CD14-positive monocyte (primary cell): ENCODE measurements around the gene CDC14A. TPM values are rescaled to one million over a fixed set of nuclear protein-coding genes. Genes with fewer than 3 reads are reported as not detected.
"Not testable (repeated sequence)": the region's sequence is repeated elsewhere in the genome, so short reads cannot be mapped to it uniquely, and the experiment has no call there.

Source experiments
- DNase-seq, 3 donors: peaks; one replicate each; pipeline ENCODE4 v3.0.0-alpha.2; 2011 to 2022
- H2AFZ ChIP-seq: 2 replicates; pipeline ENCODE4 v1.6.0; 2012; ENCODE audit warnings: mild to moderate bottlenecking, low read depth, low read length, inconsistent platforms; ENCODE audit not compliant: insufficient read depth, poor library complexity, severe bottlenecking
- H3K27ac ChIP-seq, 2 donors: 1 replicate in 1 of 2; 2 replicates in 1 of 2; pipeline ENCODE4 v1.5.1; 2012 to 2013; ENCODE audit warnings: low read length in 2 of 2, control low read depth in 1 of 2, inconsistent platforms in 1 of 2, low read depth in 1 of 2, mild to moderate bottlenecking in 1 of 2
- H3K27me3 ChIP-seq, 2 donors: one replicate each; pipeline versions ENCODE4 v1.6.0 to v1.6.1; 2011 to 2013; ENCODE audit warnings: low read length in 2 of 2; ENCODE audit not compliant: control insufficient read depth in 2 of 2, insufficient read depth in 2 of 2
- H3K36me3 ChIP-seq, 2 donors: replicated peaks in 1 of 2; 1 replicate in 1 of 2; 2 replicates in 1 of 2; pipeline versions ENCODE4 v1.5.1 to v1.6.1; 2012 to 2013; ENCODE audit warnings: low read length in 2 of 2, control low read depth in 1 of 2, inconsistent platforms in 1 of 2, mild to moderate bottlenecking in 1 of 2; ENCODE audit not compliant: insufficient read depth in 2 of 2, control insufficient read depth in 1 of 2
- H3K4me1 ChIP-seq, 2 donors: 1 replicate in 1 of 2; 2 replicates in 1 of 2; pipeline versions ENCODE4 v1.5.1 to v1.6.1; 2012 to 2013; ENCODE audit warnings: low read length in 2 of 2, control low read depth in 1 of 2, inconsistent platforms in 1 of 2, mild to moderate bottlenecking in 1 of 2, moderate library complexity in 1 of 2; ENCODE audit not compliant: insufficient read depth in 2 of 2, control insufficient read depth in 1 of 2
- H3K4me2 ChIP-seq: replicated peaks from 2 replicates; pipeline ENCODE3; 2012; ENCODE audit warnings: low read length, moderate library complexity, mild to moderate bottlenecking; ENCODE audit not compliant: poor library complexity, severe bottlenecking; ENCODE audit errors: extremely low read depth
- H3K4me3 ChIP-seq, 3 experiments: fragments of 200-600 bp in 1 of 3; sonication (generic) in 1 of 3; replicated peaks in 1 of 3; 1 replicate in 2 of 3; 2 replicates in 1 of 3; pipeline ENCODE4 v1.5.1; 2011 to 2013; ENCODE audit warnings: low read length in 3 of 3, mild to moderate bottlenecking in 3 of 3, control low read depth in 2 of 3, low read depth in 2 of 3, inconsistent platforms in 1 of 3, moderate library complexity in 1 of 3
- H3K79me2 ChIP-seq: 2 replicates; pipeline ENCODE4 v1.6.0; 2012; ENCODE audit warnings: mild to moderate bottlenecking, control low read depth, inconsistent platforms, low read length, moderate library complexity; ENCODE audit not compliant: insufficient read depth
- H3K9ac ChIP-seq: 2 replicates; pipeline ENCODE4 v1.6.0; 2017; ENCODE audit warnings: low read length, mild to moderate bottlenecking; ENCODE audit not compliant: insufficient read depth, poor library complexity, severe bottlenecking
- H3K9me3 ChIP-seq, 2 donors: replicated peaks in 1 of 2; 1 replicate in 1 of 2; 2 replicates in 1 of 2; pipeline versions ENCODE4 v1.5.1 to v1.6.1; 2012 to 2013; ENCODE audit warnings: low read length in 2 of 2, control low read depth in 1 of 2; ENCODE audit not compliant: control insufficient read depth in 1 of 2, insufficient read depth in 1 of 2
- H4K20me1 ChIP-seq: 2 replicates; pipeline ENCODE4 v1.6.0; 2012; ENCODE audit warnings: mild to moderate bottlenecking, low read length, control low read depth, moderate library complexity; ENCODE audit not compliant: insufficient read depth
- H3K27ac Mint-ChIP-seq, 7 donors: one replicate each; pipeline ENCODE4 v1.8.0; 2020; ENCODE audit warnings: mild to moderate bottlenecking in 7 of 7, mixed read lengths in 7 of 7, moderate library complexity in 6 of 7, inconsistent platforms in 2 of 7
- H3K27me3 Mint-ChIP-seq, 3 donors: one replicate each; pipeline ENCODE4 v1.8.0; 2021 to 2022; ENCODE audit warnings: low read depth in 3 of 3, mild to moderate bottlenecking in 3 of 3, mixed read lengths in 3 of 3, moderate library complexity in 3 of 3, inconsistent platforms in 1 of 3
- H3K36me3 Mint-ChIP-seq, 2 donors: one replicate each; pipeline ENCODE4 v1.8.0; 2020; ENCODE audit warnings: mixed read lengths in 2 of 2, inconsistent platforms in 1 of 2, mild to moderate bottlenecking in 1 of 2
- H3K4me1 Mint-ChIP-seq: one replicate; pipeline ENCODE4 v1.8.0; 2020; ENCODE audit warnings: mild to moderate bottlenecking, mixed read lengths
- H3K4me3 Mint-ChIP-seq, 2 donors: one replicate each; pipeline ENCODE4 v1.8.0; 2020; ENCODE audit warnings: mild to moderate bottlenecking in 2 of 2, mixed read lengths in 2 of 2, moderate library complexity in 1 of 2
- H3K9me3 Mint-ChIP-seq, 7 donors: one replicate each; pipeline ENCODE4 v1.8.0; 2020 to 2022; ENCODE audit warnings: mixed read lengths in 7 of 7, mild to moderate bottlenecking in 6 of 7, moderate library complexity in 6 of 7, inconsistent platforms in 2 of 7
- WGBS: methylation state at CpG from one replicate; pipeline ENCODE4 v1.1.5; 2013; ENCODE audit warnings: missing lambda C conversion rate; ENCODE audit not compliant: insufficient coverage; 5-methylcytosine and 5-hydroxymethylcytosine counted together
- intact Hi-C, 2 donors: fragments of 100-400 bp; cut with micrococcal nuclease; formaldehyde crosslinking; loops; one replicate each; pipeline versions ENCODE4 v1.15.0 to v1.15.1; 2023
- polyA plus RNA-seq, 3 donors: library from polyadenylated mRNA; depleted of rRNA in 1 of 3; unstranded in 2 of 3; stranded (reverse) in 1 of 3; fragments of 300-500 nt in 2 of 3; fragments of >200 nt in 1 of 3; fragmentation: Illumina TruSeq in 2 of 3; gene quantifications; 1 replicate in 2 of 3; 2 replicates in 1 of 3; pipeline ENCODE4 v1.2.3, GENCODE V29; 2012 to 2021
- TF ChIP-seq, protein P1 (sequence below): fragments of 200-600 bp; IDR thresholded peaks from one replicate; pipeline ENCODE4 v1.8.0; 2022; ENCODE audit warnings: antibody characterized with exemption, mild to moderate bottlenecking

The CDC14A gene
- polyA plus RNA-seq, 3 donors, result 4.2 to 9.2 (median 6.1) TPM

DNA sequence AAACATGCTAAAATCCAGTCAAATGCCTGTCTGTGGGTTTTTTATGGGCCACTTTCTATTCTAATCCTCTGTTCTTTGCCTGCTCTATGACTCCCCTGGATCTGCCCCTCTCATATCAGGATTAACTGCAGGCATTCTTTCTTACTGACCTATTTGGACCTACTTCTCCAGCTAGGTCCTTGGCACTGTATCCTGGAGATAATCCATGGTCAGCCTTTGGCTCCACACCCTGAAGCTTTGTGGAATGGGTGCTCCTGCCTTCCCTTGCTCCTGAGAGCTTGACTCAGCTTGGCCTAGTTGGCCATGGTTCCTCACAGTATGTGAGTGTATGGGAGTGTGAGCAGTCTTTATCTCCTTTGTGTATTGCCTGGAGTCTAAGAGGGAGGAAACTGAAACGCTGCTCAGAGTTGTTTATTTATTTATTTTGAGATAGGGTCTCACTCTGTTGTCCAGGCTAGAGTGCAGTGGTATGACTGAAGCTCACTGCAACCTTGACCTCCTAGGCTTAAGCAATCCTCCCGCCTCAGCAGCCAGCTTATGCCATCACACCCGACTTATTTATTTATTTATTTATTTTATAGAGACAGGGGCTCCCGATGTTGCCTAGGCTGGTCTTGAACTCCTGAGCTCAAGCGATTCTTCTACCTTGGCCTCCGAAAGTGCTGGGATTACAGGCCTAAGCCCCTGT lies 28.7 kb upstream of the CDC14A start:
- no peaks in the 10 kb centered on the region for H3K27me3 ChIP-seq
- H3K9ac ChIP-seq, result no peak overlapping the region
- intact Hi-C loops, result no loop called here
- H3K4me1 Mint-ChIP-seq, result no peaks in the 10 kb centered on the region
- no peaks in the 10 kb centered on the region for H3K79me2 ChIP-seq
- H3K9me3 Mint-ChIP-seq, result peaks cover 3 to 17% (median 8%) of the 10 kb centered on the region in 7 donors
- peaks cover 0 to 14% of the 10 kb centered on the region in 2 donors for H3K9me3 ChIP-seq
- H3K27ac Mint-ChIP-seq, result no peak overlapping the region
- peaks cover 0 to 3% (median 0%) of the 10 kb centered on the region in 3 donors for H3K27me3 Mint-ChIP-seq
- 100% methylated on average over 4 of the region's 6 CpGs for WGBS
- H3K4me3 ChIP-seq, result no peak overlapping the region
- H3K4me3 Mint-ChIP-seq, result no peak overlapping the region
- no peaks in the 10 kb centered on the region for H3K36me3 ChIP-seq
- no peak for DNase-seq
- H2AFZ ChIP-seq, result peak overlapping the region; percentile 37
- no peaks in the 10 kb centered on the region for H3K36me3 Mint-ChIP-seq
- no peaks in the 10 kb centered on the region for H4K20me1 ChIP-seq
- H3K27ac ChIP-seq, result no peak overlapping the region
- TF ChIP-seq, protein P1, sequence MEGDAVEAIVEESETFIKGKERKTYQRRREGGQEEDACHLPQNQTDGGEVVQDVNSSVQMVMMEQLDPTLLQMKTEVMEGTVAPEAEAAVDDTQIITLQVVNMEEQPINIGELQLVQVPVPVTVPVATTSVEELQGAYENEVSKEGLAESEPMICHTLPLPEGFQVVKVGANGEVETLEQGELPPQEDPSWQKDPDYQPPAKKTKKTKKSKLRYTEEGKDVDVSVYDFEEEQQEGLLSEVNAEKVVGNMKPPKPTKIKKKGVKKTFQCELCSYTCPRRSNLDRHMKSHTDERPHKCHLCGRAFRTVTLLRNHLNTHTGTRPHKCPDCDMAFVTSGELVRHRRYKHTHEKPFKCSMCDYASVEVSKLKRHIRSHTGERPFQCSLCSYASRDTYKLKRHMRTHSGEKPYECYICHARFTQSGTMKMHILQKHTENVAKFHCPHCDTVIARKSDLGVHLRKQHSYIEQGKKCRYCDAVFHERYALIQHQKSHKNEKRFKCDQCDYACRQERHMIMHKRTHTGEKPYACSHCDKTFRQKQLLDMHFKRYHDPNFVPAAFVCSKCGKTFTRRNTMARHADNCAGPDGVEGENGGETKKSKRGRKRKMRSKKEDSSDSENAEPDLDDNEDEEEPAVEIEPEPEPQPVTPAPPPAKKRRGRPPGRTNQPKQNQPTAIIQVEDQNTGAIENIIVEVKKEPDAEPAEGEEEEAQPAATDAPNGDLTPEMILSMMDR, result no peak
- H3K4me2 ChIP-seq, result no peak overlapping the region
- no peaks in the 10 kb centered on the region for H3K4me1 ChIP-seq

DNA sequence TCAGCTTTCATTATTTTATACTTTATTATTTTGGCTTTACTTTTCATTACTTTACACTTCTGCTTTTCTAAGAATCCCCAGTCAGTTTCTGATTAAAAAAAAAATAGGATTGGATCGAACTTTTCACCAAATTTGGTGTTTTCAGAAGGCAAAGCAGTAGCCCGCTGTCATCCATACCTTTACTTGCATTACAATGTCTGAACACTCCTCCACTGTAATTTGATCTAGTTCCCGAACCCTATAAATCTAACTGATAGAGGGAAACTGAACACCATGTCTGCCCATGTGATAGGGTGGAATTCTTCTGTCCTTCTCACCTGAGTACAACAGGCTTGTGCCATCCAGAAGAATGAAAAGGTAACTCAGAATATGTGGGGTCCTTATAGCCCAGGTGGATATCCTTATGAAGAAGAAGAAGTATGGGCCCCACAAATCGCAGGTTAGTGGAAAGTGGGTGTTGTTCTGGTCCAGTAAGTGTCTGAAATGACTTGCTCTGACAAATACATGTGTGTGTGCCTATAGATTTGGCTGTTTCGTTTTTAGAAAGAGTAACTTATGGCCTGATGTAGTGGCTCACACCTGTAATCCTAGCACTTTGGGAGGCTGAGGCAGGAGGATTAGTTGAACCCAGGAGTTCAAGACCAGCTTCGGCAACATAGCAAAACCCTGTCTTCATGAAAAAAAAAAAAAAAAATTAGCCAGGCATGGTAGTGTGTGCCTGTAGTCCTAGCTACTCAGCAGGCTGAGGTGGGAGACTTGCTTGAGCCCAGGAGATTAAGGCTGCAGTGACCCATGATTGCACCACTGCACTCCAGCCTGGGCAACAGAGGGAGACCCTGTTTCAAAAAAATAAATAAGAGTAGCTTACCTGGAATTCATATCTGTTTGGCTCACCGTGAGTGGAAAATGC lies 26.6 kb upstream of the CDC14A start:
- H3K36me3 Mint-ChIP-seq, result no peaks in the 10 kb centered on the region
- no peak overlapping the region for H3K27ac Mint-ChIP-seq

DNA sequence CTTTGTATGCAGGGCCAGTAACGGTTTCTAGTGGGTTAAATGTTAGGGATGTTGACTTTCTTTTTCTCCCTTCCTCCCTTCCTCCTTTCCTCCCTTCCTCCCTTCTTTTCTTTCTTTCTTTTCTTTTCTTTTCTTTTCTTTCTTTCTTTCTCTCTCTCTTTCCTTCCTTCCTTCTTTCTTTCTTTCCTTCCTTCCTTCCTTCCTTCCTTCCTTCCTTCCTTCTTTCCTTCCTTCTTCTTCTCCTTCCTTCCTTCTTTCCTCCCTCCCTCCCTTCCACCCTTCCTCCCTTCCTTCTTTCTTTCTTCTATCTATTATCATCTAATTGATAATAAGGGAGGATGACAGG lies 26.0 kb upstream of the CDC14A start:
- not testable (repeated sequence) for H2AFZ ChIP-seq, DNase-seq, H3K27ac Mint-ChIP-seq

More for the DNA sequence above, 26.6 kb upstream of the CDC14A start:
- Histone ChIP-seq H3K4me1 (no peaks in the 10 kb centered on the region), H2AFZ (no peak overlapping the region), H3K36me3 (no peaks in the 10 kb centered on the region), H3K9me3 (no peaks in the 10 kb centered on the region), H3K9ac (no peak overlapping the region), H3K79me2 (no peaks in the 10 kb centered on the region), H3K4me3 (no peak overlapping the region), H3K4me2 (no peak overlapping the region), H3K27ac (no peak overlapping the region), H4K20me1 (no peaks in the 10 kb centered on the region), H3K27me3 (no peaks in the 10 kb centered on the region)
- no peak overlapping the region for H3K4me3 Mint-ChIP-seq
- no peak for DNase-seq
- H3K9me3 Mint-ChIP-seq, result peaks cover 2 to 5% (median 3%) of the 10 kb centered on the region in 7 donors
- 92% methylated on average over 2 of the region's 7 CpGs for WGBS
- H3K27me3 Mint-ChIP-seq, result peaks cover 0 to 3% (median 0%) of the 10 kb centered on the region in 3 donors
- TF ChIP-seq, protein P1, result no peak
- H3K4me1 Mint-ChIP-seq, result no peaks in the 10 kb centered on the region
- intact Hi-C loops, result no loop called here

More for the DNA sequence above, 26.0 kb upstream of the CDC14A start:
- H3K4me1 Mint-ChIP-seq, H3K9me3 Mint-ChIP-seq, H3K4me1 ChIP-seq, H3K36me3 ChIP-seq, H3K9ac ChIP-seq, H3K27me3 Mint-ChIP-seq, H4K20me1 ChIP-seq, intact Hi-C loops, H3K36me3 Mint-ChIP-seq, H3K4me3 Mint-ChIP-seq, H3K27ac ChIP-seq, H3K79me2 ChIP-seq, H3K9me3 ChIP-seq, H3K4me2 ChIP-seq, H3K4me3 ChIP-seq, H3K27me3 ChIP-seq: not testable (repeated sequence)
- WGBS, result no CpG with 5 or more reads among the region's 1 CpG
